ENCODE data around the gene OR8S1. TPM values are rescaled to one million over a fixed set of nuclear protein-coding genes. Genes with fewer than 3 reads are reported as not detected.

Gene OR8S1
- total and polyA plus RNA-seq, 2 donors (not counting 3 experiments of a cell fraction or from before 2014, with no cell fraction given): not detected

GRCh38 chr12:48527891-48528670 is 2.6 kb downstream of the OR8S1 start:
- FAIRE-seq: no peak
- dilution Hi-C loops (cut with MboI; ENCODE audit: extremely low pct_ligation_motif_present, low sequenced_read_pairs): no loop called here
- CTCF ChIA-PET: interaction anchor here (1.0 kb wide), 1 partner anchor 22 kb away, joined by 3 read pairs; no protein-coding TSS in a partner anchor

More at GRCh38 chr12:48527891-48528670, 2.6 kb downstream of the OR8S1 start:
- Histone ChIP-seq H3K27ac (ENCODE audit: insufficient read depth, low read depth, low read length) (no peak overlapping the region), H3K9me3 (replicated peaks; ENCODE audit: control insufficient read depth, insufficient read depth, low read length) (no peaks in the 10 kb centered on the region), H3K27me3 (ENCODE audit: control insufficient read depth in 2 of 2, insufficient read depth in 2 of 2, low read length in 2 of 2) (no peaks in the 10 kb centered on the region), H3K9me1 (replicated peaks; ENCODE audit: control insufficient read depth, extremely low read depth, insufficient read depth, low read length) (no peaks in the 10 kb centered on the region), H3K79me2 (ENCODE audit: control insufficient read depth, insufficient read depth, low read length) (no peaks in the 10 kb centered on the region), H3K4me3 (replicated peaks in 1 of 3; ENCODE audit: insufficient read depth in 1 of 3, low read depth in 1 of 3, low read length in 3 of 3) (no peak overlapping the region), H3K36me3 (ENCODE audit: control insufficient read depth in 2 of 2, extremely low read depth in 1 of 2, insufficient read depth in 2 of 2, low read length in 2 of 2) (no peaks in the 10 kb centered on the region), H2AFZ (ENCODE audit: low read depth, low read length) (no peak overlapping the region), H3K4me1 (ENCODE audit: control insufficient read depth, extremely low read depth, insufficient read depth, low read length) (no peaks in the 10 kb centered on the region), H4K20me1 (replicated peaks; ENCODE audit: control insufficient read depth, extremely low read depth, insufficient read depth, low read length) (no peaks in the 10 kb centered on the region), H3K4me2 (ENCODE audit: insufficient read depth, low read length) (no peak overlapping the region), H3K9ac (replicated peaks; ENCODE audit: extremely low read depth, insufficient read depth, low read length) (no peak overlapping the region)
- DNase-seq (ENCODE audit: low read depth, low spot score): no peak
- intact Hi-C loops (cut with micrococcal nuclease): no loop called here
- TF ChIP-seq POLR2AphosphoS5 (IDR thresholded peaks at IDR 0.05; ENCODE audit: insufficient read depth, low read depth, low read length) (no peak), CTCF (IDR thresholded peaks at IDR 0.05; ENCODE audit: extremely low read depth in 1 of 2, insufficient read depth in 1 of 2, low read depth in 1 of 2, low read length in 2 of 2) (no peak), EZH2 (IDR thresholded peaks at IDR 0.05; ENCODE audit: borderline replicate concordance, low read depth, low read length, severe bottlenecking) (no peak), FOS (IDR thresholded peaks at IDR 0.05; ENCODE audit: borderline replicate concordance, insufficient read depth, low read length) (no peak), MAX (IDR thresholded peaks at IDR 0.05; ENCODE audit: insufficient read depth, insufficient read length) (no peak), GATA2 (IDR thresholded peaks at IDR 0.05; ENCODE audit: insufficient read depth, insufficient read length, low read depth, low read length) (no peak), MYC (IDR thresholded peaks at IDR 0.05; ENCODE audit: low read depth, low read length) (no peak), POLR2A (IDR thresholded peaks at IDR 0.05; ENCODE audit: low read depth, low read length) (no peak), JUN (IDR thresholded peaks at IDR 0.05; ENCODE audit: borderline replicate concordance, insufficient read depth, insufficient read length, low read depth) (no peak)
- POLR2A ChIA-PET: no interaction called here
- BruUV-seq (replicated peaks): no TSS peak
